ENCODE data around the gene CCDC171. TPM values are rescaled to one million over a fixed set of nuclear protein-coding genes. Genes with fewer than 3 reads are reported as not detected.
"Not testable (repeated sequence)": the region's sequence is repeated elsewhere in the genome, so short reads cannot be mapped to it uniquely, and the experiment has no call there.

Gene CCDC171
- total RNA-seq, 2 experiments from 2014 or later, result 10.4 to 18.2 TPM

DNA sequence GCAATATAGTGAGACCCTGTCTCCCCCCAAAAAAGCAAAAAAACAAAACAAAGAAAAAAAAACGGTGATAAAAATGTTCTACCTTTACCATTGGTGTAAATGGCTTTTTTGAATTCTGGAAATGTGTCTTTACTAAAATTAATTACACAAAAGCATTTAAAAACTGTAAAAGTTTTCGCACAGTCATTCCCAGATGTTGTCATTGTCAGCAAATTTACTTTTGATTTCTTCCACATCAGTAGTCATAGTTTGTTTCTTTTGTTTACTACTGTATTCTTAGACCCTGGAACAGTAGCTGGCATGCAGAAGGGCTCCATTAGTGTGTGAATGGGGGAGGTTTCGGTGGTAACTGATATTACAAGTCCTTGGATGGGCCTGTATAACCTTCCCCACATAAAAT, 39.5 kb downstream of the CCDC171 start:
- no peak overlapping the region for H3K4me2 ChIP-seq (ENCODE audit: low read length)
- ChIA-PET POLR2A (interaction anchor here (0.5 to 1.3 kb wide), 5 partner anchors 10 to 168 kb away, joined by 3 to 5 read pairs (median 3); partner anchors contain the start of gene CCDC171), CTCF (ENCODE audit: unreplicated experiment) (no interaction called here)
- no TSS peak for BruUV-seq (replicated peaks)
- TF ChIP-seq EZH2phosphoT487 (IDR thresholded peaks at IDR 0.05; ENCODE audit: borderline replicate concordance, low read depth, low read length), result no peak
- TF ChIP-seq CTCF (conservative IDR thresholded peaks at IDR 0.05; ENCODE audit: low read length), result no peak
- H3K27ac ChIP-seq (ENCODE audit: low read depth, low read length, poor library complexity, severe bottlenecking), result no peak overlapping the region
- H4K20me1 ChIP-seq (ENCODE audit: insufficient read depth, low read length), result no peaks in the 10 kb centered on the region
- DNase-seq (ENCODE audit: low spot score), result no peak
- H3K36me3 ChIP-seq (ENCODE audit: insufficient read depth, low read length), result peaks cover 7% of the 10 kb centered on the region; the same call in 1 of the 2 replicates
- H3K79me2 ChIP-seq (ENCODE audit: insufficient read depth, low read depth, low read length), result no peaks in the 10 kb centered on the region
- H3K9me2 ChIP-seq (ENCODE audit: insufficient read depth, low read length), result no peaks in the 10 kb centered on the region
- H3K4me1 ChIP-seq (ENCODE audit: insufficient read depth, low read length, poor library complexity, severe bottlenecking), result no peaks in the 10 kb centered on the region
- no peaks in the 10 kb centered on the region for H3K9me3 ChIP-seq (ENCODE audit: low read length)
- H3K4me3 ChIP-seq (ENCODE audit: low read depth, low read length, poor library complexity, severe bottlenecking), result no peak overlapping the region
- intact Hi-C loops (cut with micrococcal nuclease; ENCODE audit: unreplicated experiment), result loop anchor here (10.0 kb wide), 1 partner anchor 62 kb away; no protein-coding TSS in a partner anchor
- no peak overlapping the region for H2AFZ ChIP-seq (ENCODE audit: low read length)

GRCh38 chr9:15592940-15593339, 40.1 kb downstream of the CCDC171 start:
- H3K36me3 ChIP-seq (ENCODE audit: insufficient read depth, low read length); H4K20me1 ChIP-seq (ENCODE audit: insufficient read depth, low read length); H3K4me2 ChIP-seq (ENCODE audit: low read length); H3K9me3 ChIP-seq (ENCODE audit: low read length); DNase-seq (ENCODE audit: low spot score); H3K27ac ChIP-seq (ENCODE audit: low read depth, low read length, poor library complexity, severe bottlenecking); BruUV-seq (replicated peaks); H3K4me3 ChIP-seq (ENCODE audit: low read depth, low read length, poor library complexity, severe bottlenecking); H3K9me2 ChIP-seq (ENCODE audit: insufficient read depth, low read length); H3K79me2 ChIP-seq (ENCODE audit: insufficient read depth, low read depth, low read length); H2AFZ ChIP-seq (ENCODE audit: low read length); CTCF ChIA-PET (ENCODE audit: unreplicated experiment); H3K4me1 ChIP-seq (ENCODE audit: insufficient read depth, low read length, poor library complexity, severe bottlenecking): not testable (repeated sequence)
- POLR2A ChIA-PET, result interaction anchor here (0.5 kb wide), 1 partner anchor 88 kb away, joined by 5 read pairs; no protein-coding TSS in a partner anchor
- intact Hi-C loops (cut with micrococcal nuclease; ENCODE audit: unreplicated experiment), result loop anchor here (10.0 kb wide), 1 partner anchor 62 kb away; no protein-coding TSS in a partner anchor

DNA sequence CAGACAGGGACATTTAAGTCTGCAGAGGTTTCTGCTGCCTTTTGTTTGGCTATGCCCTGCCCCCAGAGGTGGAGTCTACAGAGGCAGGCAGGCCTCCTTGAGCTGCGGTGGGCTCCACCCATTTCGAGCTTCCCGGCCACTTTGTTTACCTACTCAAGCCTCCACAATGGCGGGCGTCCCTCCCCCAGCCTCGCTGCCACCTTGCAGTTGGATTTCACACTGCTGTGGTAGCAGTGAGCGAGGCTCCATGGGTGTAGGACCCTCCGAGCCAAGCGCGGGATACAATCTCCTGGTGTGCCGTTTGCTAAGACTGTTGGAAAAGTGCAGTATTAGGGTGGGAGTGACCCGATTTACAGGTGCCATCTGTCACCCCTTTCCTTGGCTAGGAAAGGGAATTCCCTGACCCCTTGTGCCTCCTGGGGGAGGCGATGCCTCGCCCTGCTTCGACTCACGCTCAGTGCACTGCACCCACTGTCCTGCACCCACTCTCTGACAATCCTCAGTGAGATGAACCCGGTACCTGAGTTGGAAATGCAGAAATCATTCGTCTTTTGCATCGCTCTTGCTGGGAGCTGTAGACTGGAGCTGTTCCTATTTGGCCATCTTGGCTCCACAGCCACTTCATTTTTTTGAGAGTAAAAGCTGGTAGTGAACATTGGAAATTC, 48.0 kb downstream of the CCDC171 start:
- H3K9me2 ChIP-seq (ENCODE audit: insufficient read depth, low read length); intact Hi-C loops (cut with micrococcal nuclease; ENCODE audit: unreplicated experiment); CTCF ChIA-PET (ENCODE audit: unreplicated experiment); H3K4me1 ChIP-seq (ENCODE audit: insufficient read depth, low read length, poor library complexity, severe bottlenecking); H3K79me2 ChIP-seq (ENCODE audit: insufficient read depth, low read depth, low read length); H3K9me3 ChIP-seq (ENCODE audit: low read length); H2AFZ ChIP-seq (ENCODE audit: low read length); H3K27ac ChIP-seq (ENCODE audit: low read depth, low read length, poor library complexity, severe bottlenecking); H4K20me1 ChIP-seq (ENCODE audit: insufficient read depth, low read length); H3K4me2 ChIP-seq (ENCODE audit: low read length); DNase-seq (ENCODE audit: low spot score); H3K36me3 ChIP-seq (ENCODE audit: insufficient read depth, low read length); H3K4me3 ChIP-seq (ENCODE audit: low read depth, low read length, poor library complexity, severe bottlenecking); BruUV-seq (replicated peaks): not testable (repeated sequence)
- POLR2A ChIA-PET, result interaction anchor here (1.3 kb wide), 1 partner anchor 14 kb away, joined by 3 read pairs; no protein-coding TSS in a partner anchor
